T1000 (cell line): ENCODE measurements around the gene COX7B2.

Experiments used
- DNase-seq: peaks from one replicate; lab custom pipeline; 2025; ENCODE audit warnings: mixed read lengths; lab: John Stamatoyannopoulos, UW

The COX7B2 gene

GRCh38 chr4:46715468-46715867 is 193.6 kb downstream of the COX7B2 start:
- no peak for DNase-seq

GRCh38 chr4:46698891-46699290 is 210.2 kb downstream of the COX7B2 start:
- DNase-seq: no peak
